ENCODE measurements around the gene VWA5A.

DNA sequence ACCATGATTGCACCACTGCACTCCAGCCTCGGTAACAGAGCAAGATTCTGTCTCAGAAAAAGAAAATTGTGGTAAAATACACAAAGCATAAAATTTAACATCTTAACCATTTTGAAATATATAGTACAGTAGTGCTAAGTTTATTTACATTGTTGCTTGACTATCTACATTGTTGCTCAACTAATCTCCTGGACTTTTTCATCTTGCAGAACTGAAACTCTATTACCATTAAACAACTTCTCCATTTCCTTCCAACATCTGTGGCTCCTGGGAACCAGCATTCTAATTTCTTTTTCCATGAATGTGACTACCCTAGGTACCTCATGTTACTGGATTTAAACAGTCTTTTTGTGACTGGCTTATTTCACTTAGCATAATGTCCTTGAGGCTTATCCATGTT lies 13.5 kb upstream of the VWA5A start:
- TF ChIP-seq, protein P1, sequence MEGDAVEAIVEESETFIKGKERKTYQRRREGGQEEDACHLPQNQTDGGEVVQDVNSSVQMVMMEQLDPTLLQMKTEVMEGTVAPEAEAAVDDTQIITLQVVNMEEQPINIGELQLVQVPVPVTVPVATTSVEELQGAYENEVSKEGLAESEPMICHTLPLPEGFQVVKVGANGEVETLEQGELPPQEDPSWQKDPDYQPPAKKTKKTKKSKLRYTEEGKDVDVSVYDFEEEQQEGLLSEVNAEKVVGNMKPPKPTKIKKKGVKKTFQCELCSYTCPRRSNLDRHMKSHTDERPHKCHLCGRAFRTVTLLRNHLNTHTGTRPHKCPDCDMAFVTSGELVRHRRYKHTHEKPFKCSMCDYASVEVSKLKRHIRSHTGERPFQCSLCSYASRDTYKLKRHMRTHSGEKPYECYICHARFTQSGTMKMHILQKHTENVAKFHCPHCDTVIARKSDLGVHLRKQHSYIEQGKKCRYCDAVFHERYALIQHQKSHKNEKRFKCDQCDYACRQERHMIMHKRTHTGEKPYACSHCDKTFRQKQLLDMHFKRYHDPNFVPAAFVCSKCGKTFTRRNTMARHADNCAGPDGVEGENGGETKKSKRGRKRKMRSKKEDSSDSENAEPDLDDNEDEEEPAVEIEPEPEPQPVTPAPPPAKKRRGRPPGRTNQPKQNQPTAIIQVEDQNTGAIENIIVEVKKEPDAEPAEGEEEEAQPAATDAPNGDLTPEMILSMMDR (IDR thresholded peaks at IDR 0.05): no peak
- no peak for TF ChIP-seq POLR2A (IDR thresholded peaks at IDR 0.05; ENCODE audit: low read depth)
- TF ChIP-seq POLR2AphosphoS5 (IDR thresholded peaks at IDR 0.05): no peak
